ENCODE results near the gene SLC28A3. TPM values are rescaled to one million over a fixed set of nuclear protein-coding genes. Genes with fewer than 3 reads are reported as not detected.

Gene SLC28A3
- total and polyA plus RNA-seq, 2 of the 8 experiments (the other 6 are each of a cell fraction or from before 2014, with no cell fraction given): 0.02 TPM; not detected in 1

GRCh38 chr9:84283946-84284345, 56.6 kb downstream of the SLC28A3 start:
- Histone ChIP-seq H2BK15ac (ENCODE audit: low read length) (no peak overlapping the region), H3K9ac (replicated peaks in 1 of 4; ENCODE audit: extremely low read depth in 1 of 4, low read depth in 3 of 4, low read length in 3 of 4) (no peak overlapping the region), H4K20me1 (replicated peaks in 1 of 2; ENCODE audit: control insufficient read depth in 1 of 2, insufficient read depth in 2 of 2, low read length in 2 of 2) (no peaks in the 10 kb centered on the region), H3K27ac (ENCODE audit: low read depth, low read length) (no peak overlapping the region), H2BK20ac (ENCODE audit: low read length) (no peak overlapping the region), H3K23me2 (ENCODE audit: low read depth, low read length) (no peaks in the 10 kb centered on the region), H3K27me3 (replicated peaks in 1 of 4; ENCODE audit: control insufficient read depth in 3 of 4, extremely low read depth in 1 of 4, insufficient read depth in 3 of 4, low read length in 3 of 4) (no peaks in the 10 kb centered on the region; a peak in 1 of 7 replicates), H4K5ac (ENCODE audit: insufficient read length, low read depth, low read length) (no peak overlapping the region), H3K4me2 (ENCODE audit: insufficient read depth in 1 of 2, low read depth in 2 of 2, low read length in 2 of 2) (no peak overlapping the region), H3K36me3 (ENCODE audit: control insufficient read depth in 2 of 4, insufficient read depth in 4 of 4, low read length in 3 of 4) (no peaks in the 10 kb centered on the region), H3K18ac (ENCODE audit: extremely low read depth, low read length) (no peak overlapping the region), H3K56ac (replicated peaks; ENCODE audit: insufficient read length, low read depth, low read length) (no peak overlapping the region), H4K8ac (ENCODE audit: extremely low read depth, insufficient read depth, low read length) (no peak overlapping the region), H2AK5ac (ENCODE audit: low read depth, low read length) (no peak overlapping the region), H2BK120ac (replicated peaks; ENCODE audit: low read depth, low read length) (no peak overlapping the region), H3K4me1 (replicated peaks in 1 of 4; ENCODE audit: control insufficient read depth in 3 of 4, insufficient read depth in 4 of 4, low read length in 3 of 4) (no peaks in the 10 kb centered on the region), H2BK12ac (ENCODE audit: low read depth, low read length) (no peak overlapping the region), H3K79me2 (ENCODE audit: control insufficient read depth in 1 of 2, insufficient read depth in 2 of 2, low read length in 2 of 2) (no peaks in the 10 kb centered on the region), H3K23ac (ENCODE audit: insufficient read length) (no peak overlapping the region), H3K9me3 (ENCODE audit: insufficient read depth in 2 of 2, low read depth in 1 of 2, low read length in 1 of 2) (no peaks in the 10 kb centered on the region), H3K4me3 (ENCODE audit: extremely low read depth in 1 of 4, insufficient read depth in 2 of 4, low read depth in 3 of 4, low read length in 4 of 4) (no peak overlapping the region), H3K79me1 (ENCODE audit: low read depth, low read length) (no peaks in the 10 kb centered on the region), H2BK5ac (ENCODE audit: low read depth, low read length) (no peak overlapping the region), H4K91ac (replicated peaks; ENCODE audit: insufficient read length, low read length) (no peak overlapping the region), H3K4ac (replicated peaks; ENCODE audit: insufficient read length, low read depth, low read length) (no peak overlapping the region), H3K14ac (ENCODE audit: insufficient read length) (no peak overlapping the region), H2AFZ (ENCODE audit: low read length) (0 out of 2 replicates have a peak overlapping the region, but pooled peaks have one; percentile 22)
- no peak for TF ChIP-seq KDM1A (IDR thresholded peaks at IDR 0.05; ENCODE audit: borderline replicate concordance, low read length)
- WGBS, 2 experiments (ENCODE audit: extremely low coverage in 1 of 2, insufficient coverage in 1 of 2, insufficient read length in 1 of 2, insufficient replicate concordance in 2 of 2, low coverage in 1 of 2, low lambda C conversion rate in 2 of 2, missing lambda C conversion rate in 1 of 2): 86% methylated on average over 6 of the region's 6 CpGs; no CpG with 5 or more reads in 1 of the 2 experiments
- FAIRE-seq: no peak
- DNase-seq (ENCODE audit: low read depth in 1 of 2, low spot score in 2 of 2): no peak
- CTCF ChIA-PET (ENCODE audit: partially characterized antibody): interaction anchor here (1.1 to 4.4 kb wide), 2 partner anchors 11 to 32 kb away, joined by 4 to 37 read pairs; no protein-coding TSS in a partner anchor
- POLR2A ChIA-PET (ENCODE audit: partially characterized antibody): no interaction called here
